Measurements from ENCODE around the gene RFC4. TPM values are rescaled to one million over a fixed set of nuclear protein-coding genes. Genes with fewer than 3 reads are reported as not detected.
A peak's percentile ranks its signal among the peaks of the same experiment; 100 is the strongest.

Gene RFC4
- total and polyA plus RNA-seq, 2 experiments from 2014 or later: 73.3 to 107 TPM

DNA sequence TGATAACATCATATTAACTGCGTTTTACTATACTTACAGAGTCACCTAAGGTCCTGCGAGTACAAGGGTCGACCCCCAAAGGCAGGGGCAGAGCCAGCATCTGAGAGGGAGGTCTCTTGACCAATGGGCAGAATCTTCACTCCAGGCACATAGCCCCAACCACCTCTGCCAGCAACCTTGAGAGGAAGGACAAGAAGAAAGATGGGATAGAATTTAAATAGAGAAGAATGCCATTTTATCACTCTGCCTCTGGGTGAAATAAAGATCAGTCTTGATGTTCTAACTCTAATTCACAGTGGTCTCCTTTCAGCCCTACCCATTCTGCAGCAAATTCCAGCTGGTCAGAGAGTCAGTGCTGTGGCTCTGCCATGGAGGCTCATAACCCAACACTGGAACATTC is 62.6 kb downstream of the RFC4 start:
- H3K4me3 ChIP-seq: no peak overlapping the region
- no peaks in the 10 kb centered on the region for H3K79me2 ChIP-seq (replicated peaks; ENCODE audit: insufficient read depth)
- no peak for DNase-seq (ENCODE audit: low spot score)
- H3F3A ChIP-seq (replicated peaks; ENCODE audit: low read depth): no peaks in the 10 kb centered on the region
- peaks cover 3% of the 10 kb centered on the region for H3K27me3 Mint-ChIP-seq (ENCODE audit: insufficient read depth, low read depth, poor library complexity)
- H3K4me1 ChIP-seq (ENCODE audit: insufficient read depth): peaks cover 28% of the 10 kb centered on the region
- TF ChIP-seq, protein P1, sequence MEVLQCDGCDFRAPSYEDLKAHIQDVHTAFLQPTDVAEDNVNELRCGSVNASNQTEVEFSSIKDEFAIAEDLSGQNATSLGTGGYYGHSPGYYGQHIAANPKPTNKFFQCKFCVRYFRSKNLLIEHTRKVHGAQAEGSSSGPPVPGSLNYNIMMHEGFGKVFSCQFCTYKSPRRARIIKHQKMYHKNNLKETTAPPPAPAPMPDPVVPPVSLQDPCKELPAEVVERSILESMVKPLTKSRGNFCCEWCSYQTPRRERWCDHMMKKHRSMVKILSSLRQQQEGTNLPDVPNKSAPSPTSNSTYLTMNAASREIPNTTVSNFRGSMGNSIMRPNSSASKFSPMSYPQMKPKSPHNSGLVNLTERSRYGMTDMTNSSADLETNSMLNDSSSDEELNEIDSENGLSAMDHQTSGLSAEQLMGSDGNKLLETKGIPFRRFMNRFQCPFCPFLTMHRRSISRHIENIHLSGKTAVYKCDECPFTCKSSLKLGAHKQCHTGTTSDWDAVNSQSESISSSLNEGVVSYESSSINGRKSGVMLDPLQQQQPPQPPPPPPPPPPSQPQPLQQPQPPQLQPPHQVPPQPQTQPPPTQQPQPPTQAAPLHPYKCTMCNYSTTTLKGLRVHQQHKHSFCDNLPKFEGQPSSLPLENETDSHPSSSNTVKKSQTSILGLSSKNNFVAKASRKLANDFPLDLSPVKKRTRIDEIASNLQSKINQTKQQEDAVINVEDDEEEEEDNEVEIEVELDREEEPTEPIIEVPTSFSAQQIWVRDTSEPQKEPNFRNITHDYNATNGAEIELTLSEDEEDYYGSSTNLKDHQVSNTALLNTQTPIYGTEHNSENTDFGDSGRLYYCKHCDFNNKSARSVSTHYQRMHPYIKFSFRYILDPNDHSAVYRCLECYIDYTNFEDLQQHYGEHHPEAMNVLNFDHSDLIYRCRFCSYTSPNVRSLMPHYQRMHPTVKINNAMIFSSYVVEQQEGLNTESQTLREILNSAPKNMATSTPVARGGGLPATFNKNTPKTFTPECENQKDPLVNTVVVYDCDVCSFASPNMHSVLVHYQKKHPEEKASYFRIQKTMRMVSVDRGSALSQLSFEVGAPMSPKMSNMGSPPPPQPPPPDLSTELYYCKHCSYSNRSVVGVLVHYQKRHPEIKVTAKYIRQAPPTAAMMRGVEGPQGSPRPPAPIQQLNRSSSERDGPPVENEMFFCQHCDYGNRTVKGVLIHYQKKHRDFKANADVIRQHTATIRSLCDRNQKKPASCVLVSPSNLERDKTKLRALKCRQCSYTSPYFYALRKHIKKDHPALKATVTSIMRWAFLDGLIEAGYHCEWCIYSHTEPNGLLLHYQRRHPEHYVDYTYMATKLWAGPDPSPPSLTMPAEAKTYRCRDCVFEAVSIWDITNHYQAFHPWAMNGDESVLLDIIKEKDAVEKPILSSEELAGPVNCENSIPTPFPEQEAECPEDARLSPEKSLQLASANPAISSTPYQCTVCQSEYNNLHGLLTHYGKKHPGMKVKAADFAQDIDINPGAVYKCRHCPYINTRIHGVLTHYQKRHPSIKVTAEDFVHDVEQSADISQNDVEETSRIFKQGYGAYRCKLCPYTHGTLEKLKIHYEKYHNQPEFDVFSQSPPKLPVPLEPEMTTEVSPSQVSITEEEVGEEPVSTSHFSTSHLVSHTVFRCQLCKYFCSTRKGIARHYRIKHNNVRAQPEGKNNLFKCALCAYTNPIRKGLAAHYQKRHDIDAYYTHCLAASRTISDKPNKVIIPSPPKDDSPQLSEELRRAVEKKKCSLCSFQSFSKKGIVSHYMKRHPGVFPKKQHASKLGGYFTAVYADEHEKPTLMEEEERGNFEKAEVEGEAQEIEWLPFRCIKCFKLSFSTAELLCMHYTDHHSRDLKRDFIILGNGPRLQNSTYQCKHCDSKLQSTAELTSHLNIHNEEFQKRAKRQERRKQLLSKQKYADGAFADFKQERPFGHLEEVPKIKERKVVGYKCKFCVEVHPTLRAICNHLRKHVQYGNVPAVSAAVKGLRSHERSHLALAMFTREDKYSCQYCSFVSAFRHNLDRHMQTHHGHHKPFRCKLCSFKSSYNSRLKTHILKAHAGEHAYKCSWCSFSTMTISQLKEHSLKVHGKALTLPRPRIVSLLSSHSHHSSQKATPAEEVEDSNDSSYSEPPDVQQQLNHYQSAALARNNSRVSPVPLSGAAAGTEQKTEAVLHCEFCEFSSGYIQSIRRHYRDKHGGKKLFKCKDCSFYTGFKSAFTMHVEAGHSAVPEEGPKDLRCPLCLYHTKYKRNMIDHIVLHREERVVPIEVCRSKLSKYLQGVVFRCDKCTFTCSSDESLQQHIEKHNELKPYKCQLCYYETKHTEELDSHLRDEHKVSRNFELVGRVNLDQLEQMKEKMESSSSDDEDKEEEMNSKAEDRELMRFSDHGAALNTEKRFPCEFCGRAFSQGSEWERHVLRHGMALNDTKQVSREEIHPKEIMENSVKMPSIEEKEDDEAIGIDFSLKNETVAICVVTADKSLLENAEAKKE (CRISPR knock-in tag; IDR thresholded peaks at IDR 0.05): no peak
- TF ChIP-seq, protein P2, sequence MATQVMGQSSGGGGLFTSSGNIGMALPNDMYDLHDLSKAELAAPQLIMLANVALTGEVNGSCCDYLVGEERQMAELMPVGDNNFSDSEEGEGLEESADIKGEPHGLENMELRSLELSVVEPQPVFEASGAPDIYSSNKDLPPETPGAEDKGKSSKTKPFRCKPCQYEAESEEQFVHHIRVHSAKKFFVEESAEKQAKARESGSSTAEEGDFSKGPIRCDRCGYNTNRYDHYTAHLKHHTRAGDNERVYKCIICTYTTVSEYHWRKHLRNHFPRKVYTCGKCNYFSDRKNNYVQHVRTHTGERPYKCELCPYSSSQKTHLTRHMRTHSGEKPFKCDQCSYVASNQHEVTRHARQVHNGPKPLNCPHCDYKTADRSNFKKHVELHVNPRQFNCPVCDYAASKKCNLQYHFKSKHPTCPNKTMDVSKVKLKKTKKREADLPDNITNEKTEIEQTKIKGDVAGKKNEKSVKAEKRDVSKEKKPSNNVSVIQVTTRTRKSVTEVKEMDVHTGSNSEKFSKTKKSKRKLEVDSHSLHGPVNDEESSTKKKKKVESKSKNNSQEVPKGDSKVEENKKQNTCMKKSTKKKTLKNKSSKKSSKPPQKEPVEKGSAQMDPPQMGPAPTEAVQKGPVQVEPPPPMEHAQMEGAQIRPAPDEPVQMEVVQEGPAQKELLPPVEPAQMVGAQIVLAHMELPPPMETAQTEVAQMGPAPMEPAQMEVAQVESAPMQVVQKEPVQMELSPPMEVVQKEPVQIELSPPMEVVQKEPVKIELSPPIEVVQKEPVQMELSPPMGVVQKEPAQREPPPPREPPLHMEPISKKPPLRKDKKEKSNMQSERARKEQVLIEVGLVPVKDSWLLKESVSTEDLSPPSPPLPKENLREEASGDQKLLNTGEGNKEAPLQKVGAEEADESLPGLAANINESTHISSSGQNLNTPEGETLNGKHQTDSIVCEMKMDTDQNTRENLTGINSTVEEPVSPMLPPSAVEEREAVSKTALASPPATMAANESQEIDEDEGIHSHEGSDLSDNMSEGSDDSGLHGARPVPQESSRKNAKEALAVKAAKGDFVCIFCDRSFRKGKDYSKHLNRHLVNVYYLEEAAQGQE (IDR thresholded peaks at IDR 0.05; ENCODE audit: unreplicated experiment): no peak
- TF ChIP-seq ZNF114 (CRISPR knock-in tag; IDR thresholded peaks at IDR 0.05): no peak
- TF ChIP-seq STAT1 (IDR thresholded peaks at IDR 0.05; ENCODE audit: unreplicated experiment): no peak
- TF ChIP-seq EZH2phosphoT487 (IDR thresholded peaks at IDR 0.05; ENCODE audit: unreplicated experiment): no peak
- no peak for TF ChIP-seq EZH2 (IDR thresholded peaks at IDR 0.05; ENCODE audit: low read depth, unreplicated experiment)
- no peak for TF ChIP-seq ZNF331 (CRISPR knock-in tag; IDR thresholded peaks at IDR 0.05; ENCODE audit: low read depth)
- TF ChIP-seq CREB1 (CRISPR knock-in tag; IDR thresholded peaks at IDR 0.05; ENCODE audit: low read depth): no peak
- TF ChIP-seq, protein P3, sequence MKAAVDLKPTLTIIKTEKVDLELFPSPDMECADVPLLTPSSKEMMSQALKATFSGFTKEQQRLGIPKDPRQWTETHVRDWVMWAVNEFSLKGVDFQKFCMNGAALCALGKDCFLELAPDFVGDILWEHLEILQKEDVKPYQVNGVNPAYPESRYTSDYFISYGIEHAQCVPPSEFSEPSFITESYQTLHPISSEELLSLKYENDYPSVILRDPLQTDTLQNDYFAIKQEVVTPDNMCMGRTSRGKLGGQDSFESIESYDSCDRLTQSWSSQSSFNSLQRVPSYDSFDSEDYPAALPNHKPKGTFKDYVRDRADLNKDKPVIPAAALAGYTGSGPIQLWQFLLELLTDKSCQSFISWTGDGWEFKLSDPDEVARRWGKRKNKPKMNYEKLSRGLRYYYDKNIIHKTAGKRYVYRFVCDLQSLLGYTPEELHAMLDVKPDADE (IDR thresholded peaks at IDR 0.05): no peak
- no peak for TF ChIP-seq NANOG (IDR thresholded peaks at IDR 0.05; ENCODE audit: borderline replicate concordance)
- TF ChIP-seq, protein P4, sequence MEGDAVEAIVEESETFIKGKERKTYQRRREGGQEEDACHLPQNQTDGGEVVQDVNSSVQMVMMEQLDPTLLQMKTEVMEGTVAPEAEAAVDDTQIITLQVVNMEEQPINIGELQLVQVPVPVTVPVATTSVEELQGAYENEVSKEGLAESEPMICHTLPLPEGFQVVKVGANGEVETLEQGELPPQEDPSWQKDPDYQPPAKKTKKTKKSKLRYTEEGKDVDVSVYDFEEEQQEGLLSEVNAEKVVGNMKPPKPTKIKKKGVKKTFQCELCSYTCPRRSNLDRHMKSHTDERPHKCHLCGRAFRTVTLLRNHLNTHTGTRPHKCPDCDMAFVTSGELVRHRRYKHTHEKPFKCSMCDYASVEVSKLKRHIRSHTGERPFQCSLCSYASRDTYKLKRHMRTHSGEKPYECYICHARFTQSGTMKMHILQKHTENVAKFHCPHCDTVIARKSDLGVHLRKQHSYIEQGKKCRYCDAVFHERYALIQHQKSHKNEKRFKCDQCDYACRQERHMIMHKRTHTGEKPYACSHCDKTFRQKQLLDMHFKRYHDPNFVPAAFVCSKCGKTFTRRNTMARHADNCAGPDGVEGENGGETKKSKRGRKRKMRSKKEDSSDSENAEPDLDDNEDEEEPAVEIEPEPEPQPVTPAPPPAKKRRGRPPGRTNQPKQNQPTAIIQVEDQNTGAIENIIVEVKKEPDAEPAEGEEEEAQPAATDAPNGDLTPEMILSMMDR (conservative IDR thresholded peaks at IDR 0.05; ENCODE audit: low read depth in 2 of 2): no peak
- TF ChIP-seq POLR2AphosphoS5 (IDR thresholded peaks at IDR 0.05; ENCODE audit: low read depth): no peak
- H3K36me3 ChIP-seq (ENCODE audit: insufficient read depth): no peaks in the 10 kb centered on the region
- no peaks in the 10 kb centered on the region for H4K20me1 ChIP-seq (replicated peaks; ENCODE audit: insufficient read depth)
- H3K27me3 ChIP-seq (ENCODE audit: insufficient read depth): no peaks in the 10 kb centered on the region
- H3K9me3 Mint-ChIP-seq: no peaks in the 10 kb centered on the region
- no peak overlapping the region for H3K27ac Mint-ChIP-seq
- no peak overlapping the region for H3K4me3 Mint-ChIP-seq
- H3K36me3 Mint-ChIP-seq (ENCODE audit: low read depth): no peaks in the 10 kb centered on the region
- H3K4me1 Mint-ChIP-seq: peaks cover 25% of the 10 kb centered on the region
- peak overlapping the region; percentile 52; the same call in 1 of the 2 replicates for H2AFZ ChIP-seq
- no peak for ATAC-seq
- H3K27ac ChIP-seq (ENCODE audit: low read depth): no peak overlapping the region
- H3K9me2 ChIP-seq (ENCODE audit: insufficient read depth): peaks cover 4% of the 10 kb centered on the region; the same call in 1 of the 2 replicates
- H3K4me2 ChIP-seq: no peak overlapping the region
